HG02763 (cell line): Measurements from ENCODE around the gene SERPINB5.

Experiments
- ATAC-seq: cut with Tn5 transposase; IDR thresholded peaks from one replicate; pipeline ENCODE4 v1.9.1; 2021; ENCODE audit warnings: mild to moderate bottlenecking, moderate library complexity; ENCODE audit not compliant: unreplicated experiment

Gene SERPINB5

GRCh38 chr18:63520053-63520685, 43.4 kb downstream of the SERPINB5 start:
- ATAC-seq: no peak

GRCh38 chr18:63523660-63524059, 46.9 kb downstream of the SERPINB5 start:
- ATAC-seq: no peak

- no peak for ATAC-seq
Measured at GRCh38 chr18:63527251-63527650, 50.5 kb downstream of the SERPINB5 start.

- no peak for ATAC-seq
Measured at GRCh38 chr18:63528863-63529492, 52.2 kb downstream of the SERPINB5 start.

- ATAC-seq: no peak
Measured at GRCh38 chr18:63532471-63532870, 55.7 kb downstream of the SERPINB5 start.

- no peak for ATAC-seq
Measured at GRCh38 chr18:63534615-63535014, 57.9 kb downstream of the SERPINB5 start.

- no peak for ATAC-seq
Measured at GRCh38 chr18:63539904-63540510, 63.2 kb downstream of the SERPINB5 start.

GRCh38 chr18:63542069-63542468, 65.3 kb downstream of the SERPINB5 start, which contains the start of gene SERPINB12:
SERPINB12 (plus strand) TSS chr18:63542369; CDS start chr18:63556160, 13,791 bp downstream.
- no peak for ATAC-seq

- ATAC-seq: no peak
Measured at GRCh38 chr18:63544017-63544416, 67.3 kb downstream of the SERPINB5 start.

GRCh38 chr18:63545000-63545399, 68.2 kb downstream of the SERPINB5 start:
- no peak for ATAC-seq

- ATAC-seq: no peak
Measured at GRCh38 chr18:63550068-63550467, 73.3 kb downstream of the SERPINB5 start.

GRCh38 chr18:63551769-63552168, 75.0 kb downstream of the SERPINB5 start:
- ATAC-seq: no peak

GRCh38 chr18:63552581-63552980, 75.8 kb downstream of the SERPINB5 start:
- no peak for ATAC-seq

GRCh38 chr18:63553081-63553480, 76.3 kb downstream of the SERPINB5 start:
- ATAC-seq: no peak
